Right lobe of liver (tissue), 4 donors: Measurements from ENCODE around the gene RBM19.

Experiments
- POLR2A ChIP-seq: fragments of 450-650 bp; IDR thresholded peaks from one replicate; pipeline ENCODE4 v1.6.1; 2017; ENCODE audit warnings: antibody characterized with exemption, mild to moderate bottlenecking
- TF ChIP-seq, protein P1 (sequence below), 4 donors: fragments of 200-600 bp in 3 of 4; fragments of 450-650 bp in 1 of 4; IDR thresholded peaks; one replicate each; pipeline versions ENCODE4 v1.5.1 to v1.8.0; 2016 to 2022; ENCODE audit warnings: antibody characterized with exemption in 4 of 4, mild to moderate bottlenecking in 2 of 4
- donor health status: DM: no; HTN: no; CAD: no.
- donor health status: DM: no; HTN: no; CAD: no.
- donor health status: DM: no; HTN: yes; CAD: no.

DNA sequence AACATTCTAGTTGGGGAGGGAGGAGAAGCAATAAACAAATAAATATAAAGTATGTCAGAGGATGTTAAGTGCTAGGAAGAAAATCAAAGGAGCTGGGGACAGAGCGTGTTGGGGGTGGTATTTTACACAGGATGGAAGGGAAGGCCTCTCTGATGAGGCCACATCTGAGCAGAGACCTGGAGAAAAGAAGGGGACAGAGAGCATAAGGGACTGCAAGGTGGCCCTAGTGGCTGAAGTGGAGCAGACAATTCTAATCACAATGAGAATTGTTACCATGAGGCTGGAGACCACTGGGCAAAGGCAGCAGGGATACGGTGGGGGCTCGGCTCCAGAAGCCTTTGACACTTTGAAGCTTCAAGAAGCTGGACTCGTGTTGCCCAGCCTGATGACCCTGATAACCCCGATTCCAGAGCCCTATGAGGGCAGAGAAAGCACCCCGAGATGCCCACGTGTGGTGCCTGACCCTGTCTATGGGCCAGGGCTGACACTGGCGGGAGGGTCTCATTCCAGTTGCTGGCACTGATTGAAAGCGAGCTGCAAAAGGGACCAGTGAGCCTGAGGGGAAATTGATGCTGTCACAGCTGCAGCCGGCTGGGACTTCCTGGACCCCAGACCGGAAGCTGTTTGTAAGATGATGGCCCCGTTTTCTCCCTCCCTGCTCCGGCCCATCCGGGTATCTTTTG lies 169.1 kb downstream of the RBM19 start:
- TF ChIP-seq, protein P1, sequence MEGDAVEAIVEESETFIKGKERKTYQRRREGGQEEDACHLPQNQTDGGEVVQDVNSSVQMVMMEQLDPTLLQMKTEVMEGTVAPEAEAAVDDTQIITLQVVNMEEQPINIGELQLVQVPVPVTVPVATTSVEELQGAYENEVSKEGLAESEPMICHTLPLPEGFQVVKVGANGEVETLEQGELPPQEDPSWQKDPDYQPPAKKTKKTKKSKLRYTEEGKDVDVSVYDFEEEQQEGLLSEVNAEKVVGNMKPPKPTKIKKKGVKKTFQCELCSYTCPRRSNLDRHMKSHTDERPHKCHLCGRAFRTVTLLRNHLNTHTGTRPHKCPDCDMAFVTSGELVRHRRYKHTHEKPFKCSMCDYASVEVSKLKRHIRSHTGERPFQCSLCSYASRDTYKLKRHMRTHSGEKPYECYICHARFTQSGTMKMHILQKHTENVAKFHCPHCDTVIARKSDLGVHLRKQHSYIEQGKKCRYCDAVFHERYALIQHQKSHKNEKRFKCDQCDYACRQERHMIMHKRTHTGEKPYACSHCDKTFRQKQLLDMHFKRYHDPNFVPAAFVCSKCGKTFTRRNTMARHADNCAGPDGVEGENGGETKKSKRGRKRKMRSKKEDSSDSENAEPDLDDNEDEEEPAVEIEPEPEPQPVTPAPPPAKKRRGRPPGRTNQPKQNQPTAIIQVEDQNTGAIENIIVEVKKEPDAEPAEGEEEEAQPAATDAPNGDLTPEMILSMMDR (IDR thresholded peaks at IDR 0.05): no peak
- TF ChIP-seq POLR2A: no peak
